Ovary (tissue), 9 donors: ENCODE results near the gene HLA-DRB5. TPM values are rescaled to one million over a fixed set of nuclear protein-coding genes. Genes with fewer than 3 reads are reported as not detected.

Source experiments
- DNase-seq, 5 donors: peaks; one replicate each; pipeline ENCODE4 v3.0.0-alpha.2; 2019 to 2020
- H3K27ac ChIP-seq, 2 donors: fragments of 200-600 bp; one replicate each; pipeline versions ENCODE4 v1.5.1 to v1.8.0; 2019 to 2022
- H3K27me3 ChIP-seq: fragments of 200-600 bp; one replicate; pipeline ENCODE4 v1.8.0; 2022
- H3K36me3 ChIP-seq: fragments of 200-600 bp; sonication (generic); one replicate; pipeline ENCODE4 v1.5.1; 2019
- H3K4me1 ChIP-seq: one replicate; pipeline ENCODE4 v1.8.1; 2013; ENCODE audit warnings: mild to moderate bottlenecking, moderate library complexity; ENCODE audit not compliant: insufficient read depth
- H3K4me3 ChIP-seq: fragments of 200-600 bp; sonication (generic); one replicate; pipeline ENCODE4 v1.5.1; 2017
- H3K9me3 ChIP-seq, 2 donors: fragments of 200-600 bp in 1 of 2; sonication (generic) in 1 of 2; one replicate each; pipeline versions ENCODE4 v1.5.1 to v1.8.1; 2013 to 2019; ENCODE audit warnings: mild to moderate bottlenecking in 1 of 2, moderate library complexity in 1 of 2
- CTCF ChIP-seq, 3 donors: fragments of 450-650 bp in 2 of 3; fragments of 200-600 bp in 1 of 3; IDR thresholded peaks; one replicate each; pipeline versions ENCODE4 v1.5.1 to v1.8.0; 2016 to 2022; ENCODE audit warnings: antibody characterized with exemption in 3 of 3, mild to moderate bottlenecking in 1 of 3
- EP300 ChIP-seq: sonication (generic); formaldehyde crosslinking; IDR thresholded peaks from one replicate; pipeline ENCODE4 v1.6.1; 2017; ENCODE audit warnings: antibody characterized with exemption
- POLR2A ChIP-seq: fragments of 450-650 bp; IDR thresholded peaks from one replicate; pipeline ENCODE4 v1.6.1; 2017; ENCODE audit warnings: antibody characterized with exemption, mild to moderate bottlenecking, moderate library complexity
- WGBS, 3 donors: extraction: QIAGEN DNeasy Blood & Tissue Kit in 1 of 3; methylation state at CpG; one replicate each; pipeline versions ENCODE4 v1.1.5 to v1.1.7; 2013 to 2017; 5-methylcytosine and 5-hydroxymethylcytosine counted together
- intact Hi-C, 4 donors: fragments of 100-400 bp; cut with DNase I; formaldehyde crosslinking; loops; one replicate each; pipeline versions ENCODE4 v1.11.0 to v1.15.1; 2022 to 2023
- polyA plus RNA-seq, 2 donors: library from polyadenylated mRNA; stranded (reverse); fragments of 200-250 nt in 1 of 2; fragments of 350-450 nt in 1 of 2; fragmentation: Illumina TruSeq in 1 of 2; extraction: RNeasy Lipid Tissue Mini Kit (QIAGEN cat#74804) in 1 of 2; gene quantifications; one replicate each; pipeline ENCODE4 v1.2.3, GENCODE V29; 2013 to 2014
- total RNA-seq, 7 donors: library from RNA; depleted of rRNA in 2 of 7; stranded (reverse); fragments of >200 nt in 2 of 7; fragmentation: NEBNext Ultra II Directional in 3 of 7; extraction: Animal tissue kit (Norgen Biotek cat#: 25700) in 3 of 7; gene quantifications; one replicate each; pipeline versions ENCODE4 v1.1.0 to v1.2.4, GENCODE V29; 2016 to 2023
- donor health status: DM: no; HTN: no; CAD: no; lungs with moderate emphysema.
- donor health status: DM: no; HTN: no; CAD: no.
- donor health status: Bipolar disorder and iron deficiency.
- donor health status: DM: yes; HTN: yes; CAD: no.
- donor health status: DM: no; HTN: no; CAD: no.
- donor health status: DM: yes; HTN: yes; CAD: no.

Gene HLA-DRB5
- total and polyA plus RNA-seq, 9 donors = 0.41 to 113 (median 16.5) TPM

- WGBS, 3 donors = 61 to 68% (median 63%) methylated on average over 4 of the region's 4 CpGs
- Histone ChIP-seq H3K4me1 (no peaks in the 10 kb centered on the region), H3K9me3 (no peaks in the 10 kb centered on the region), H3K36me3 (no peaks in the 10 kb centered on the region), H3K4me3 (no peak overlapping the region), H3K27me3 (no peaks in the 10 kb centered on the region), H3K27ac (no peak overlapping the region)
- peak in 1 of 5 donors; percentile 18 for DNase-seq
- intact Hi-C loops = loop anchor here in 1 of 4 donors (10.0 kb wide), 1 partner anchor 55 kb away; no protein-coding TSS in a partner anchor
- TF ChIP-seq POLR2A = no peak
- no peak for TF ChIP-seq EP300
- TF ChIP-seq CTCF (IDR thresholded peaks at IDR 0.05) = no peak
Observed at GRCh38 chr6:32519118-32519909, 10.8 kb downstream of the HLA-DRB5 start.

GRCh38 chr6:32517654-32518445 lies 12.2 kb downstream of the HLA-DRB5 start:
- H3K36me3 ChIP-seq = no peaks in the 10 kb centered on the region
- H3K4me3 ChIP-seq = no peak overlapping the region
- no peaks in the 10 kb centered on the region for H3K4me1 ChIP-seq
- no peaks in the 10 kb centered on the region for H3K9me3 ChIP-seq
- H3K27ac ChIP-seq = no peak overlapping the region
- TF ChIP-seq CTCF (IDR thresholded peaks at IDR 0.05) (no peak), EP300 (no peak), POLR2A (no peak)
- no peak for DNase-seq
- intact Hi-C loops = loop anchor here in 1 of 4 donors (10.0 kb wide), 1 partner anchor 57 kb away; no protein-coding TSS in a partner anchor
- no peaks in the 10 kb centered on the region for H3K27me3 ChIP-seq
- 43 to 47% methylated on average over 1 of the region's 1 CpG; no CpG with 5 or more reads in 1 of the 3 donors for WGBS, 3 donors

GRCh38 chr6:32501016-32501415 lies 29.1 kb downstream of the HLA-DRB5 start:
- intact Hi-C loops = no loop called here

More at GRCh38 chr6:32501016-32501415, 29.1 kb downstream of the HLA-DRB5 start:
- H3K4me1 ChIP-seq = no peaks in the 10 kb centered on the region
- H3K27me3 ChIP-seq = no peaks in the 10 kb centered on the region
- 6 to 25% (median 16%) methylated on average over 3 of the region's 3 CpGs for WGBS, 3 donors
- no peak overlapping the region for H3K4me3 ChIP-seq
- DNase-seq = no peak
- no peak for TF ChIP-seq EP300
- TF ChIP-seq CTCF (IDR thresholded peaks at IDR 0.05) = no peak
- no peak for TF ChIP-seq POLR2A
- H3K27ac ChIP-seq = no peak overlapping the region
- H3K36me3 ChIP-seq = no peaks in the 10 kb centered on the region
- H3K9me3 ChIP-seq = no peaks in the 10 kb centered on the region
